Activated CD8-positive, alpha-beta memory T cell treated with anti-CD3 and anti-CD28 coated beads for 48 hours (primary cell): ENCODE results near the gene TMBIM4.
"Not testable (repeated sequence)": the region's sequence is repeated elsewhere in the genome, so short reads cannot be mapped to it uniquely, and the experiment has no call there.

Experiments used
- DNase-seq, 3 experiments: peaks; one replicate each; pipeline ENCODE4 v3.0.0-alpha.2; 2020; ENCODE audit warnings: low read depth in 2 of 3, low spot score in 2 of 3

TMBIM4 gene

GRCh38 chr12:66184822-66185221 is 15.0 kb upstream of the TMBIM4 start:
- DNase-seq: not testable (repeated sequence)

- DNase-seq: no peak
These were observed 13.2 kb upstream of the TMBIM4 start for GRCh38 chr12:66182956-66183355.

GRCh38 chr12:66176105-66176900 is 6.5 kb upstream of the TMBIM4 start:
- DNase-seq: no peak

- DNase-seq: not testable (repeated sequence)
These were observed 4.9 kb upstream of the TMBIM4 start for GRCh38 chr12:66174391-66175325.

- DNase-seq: no peak
These were observed 810 bp upstream of the TMBIM4 start for GRCh38 chr12:66170606-66171005.

- no peak for DNase-seq
These were observed 1.4 kb downstream of the TMBIM4 start for GRCh38 chr12:66168410-66168809.

- DNase-seq: no peak
These were observed 3.2 kb downstream of the TMBIM4 start for GRCh38 chr12:66166561-66166960.

- no peak for DNase-seq
These were observed 4.7 kb downstream of the TMBIM4 start for GRCh38 chr12:66165141-66165540.

GRCh38 chr12:66164349-66164821 is 5.4 kb downstream of the TMBIM4 start:
- no peak for DNase-seq

GRCh38 chr12:66163289-66163688 is 6.5 kb downstream of the TMBIM4 start:
- no peak for DNase-seq

- no peak for DNase-seq
These were observed 7.1 kb downstream of the TMBIM4 start for GRCh38 chr12:66162701-66163100.

GRCh38 chr12:66160704-66161103 is 9.1 kb downstream of the TMBIM4 start:
- no peak for DNase-seq

GRCh38 chr12:66159123-66159522 is 10.7 kb downstream of the TMBIM4 start:
- no peak for DNase-seq

- no peak for DNase-seq
These were observed 13.1 kb downstream of the TMBIM4 start for GRCh38 chr12:66156654-66157053.

GRCh38 chr12:66154776-66155175 is 15.0 kb downstream of the TMBIM4 start:
- no peak for DNase-seq

GRCh38 chr12:66152732-66153131 is 17.1 kb downstream of the TMBIM4 start:
- DNase-seq: no peak

- no peak for DNase-seq
These were observed 19.9 kb downstream of the TMBIM4 start for GRCh38 chr12:66149702-66150398.

- DNase-seq: no peak
These were observed 24.7 kb downstream of the TMBIM4 start for GRCh38 chr12:66144791-66145754.

GRCh38 chr12:66143868-66144267 is 25.9 kb downstream of the TMBIM4 start:
- DNase-seq: no peak

GRCh38 chr12:66142826-66143225 is 27.0 kb downstream of the TMBIM4 start:
- no peak for DNase-seq
